H1 (cell line): ENCODE measurements around the gene LAMB3. TPM values are rescaled to one million over a fixed set of nuclear protein-coding genes. Genes with fewer than 3 reads are reported as not detected.

ENCODE experiments used
- KDM1A ChIP-seq: fragments of 200-600, 300-600 bp; sonication (generic); IDR thresholded peaks from 2 replicates; pipeline ENCODE4 v1.7.1; 2016; ENCODE audit warnings: mild to moderate bottlenecking, low read length, borderline replicate concordance
- KDM5A ChIP-seq: fragments of 200-600 bp; IDR thresholded peaks from 2 replicates; pipeline ENCODE4 v1.7.1; 2012; ENCODE audit warnings: mild to moderate bottlenecking, low read length, inconsistent platforms, mixed read lengths
- polyA plus RNA-seq, 7 experiments: library from polyadenylated mRNA; depleted of rRNA in 3 of 7; stranded (reverse) in 5 of 7; unstranded in 2 of 7; fragments of >200 nt in 5 of 7; fragments of 200-250 nt in 2 of 7; gene quantifications; 1 replicate in 5 of 7; 2 replicates in 1 of 7; 4 replicates in 1 of 7; pipeline versions ENCODE4 v1.2.1 to v1.2.3, GENCODE V29; 2011 to 2013; ENCODE audit warnings: missing spikeins in 2 of 7, mixed read lengths in 2 of 7
- total RNA-seq: library from RNA; stranded (reverse); fragmentation: NEBNext Ultra II Directional; extraction: Animal tissue kit (Norgen Biotek cat#: 25700); gene quantifications from 2 replicates; pipeline ENCODE4 v1.2.1, GENCODE V29; 2021

The LAMB3 gene
- total and polyA plus RNA-seq, 2 of the 8 experiments (the other 6 are each of a cell fraction or from before 2014, with no cell fraction given) = 0.45 to 0.50 TPM

- TF ChIP-seq KDM1A (no peak), KDM5A (no peak)
Measured at GRCh38 chr1:209610631-209610905, 41.7 kb downstream of the LAMB3 start (continued).
